Measurements from ENCODE around the gene USH2A.

The USH2A gene

GRCh38 chr1:216049741-216050430 is 373.4 kb downstream of the USH2A start:
- H3K27me3 ChIP-seq (ENCODE audit: insufficient read depth, low read length, poor library complexity, severe bottlenecking), result no peaks in the 10 kb centered on the region
- H2AFZ ChIP-seq (ENCODE audit: low read length), result no peak overlapping the region

GRCh38 chr1:216047811-216048572 is 375.3 kb downstream of the USH2A start:
- Histone ChIP-seq H3K36me3 (ENCODE audit: insufficient read depth, low read length) (no peaks in the 10 kb centered on the region), H3K4me1 (ENCODE audit: insufficient read depth, low read length, poor library complexity, severe bottlenecking) (no peaks in the 10 kb centered on the region), H3K79me2 (ENCODE audit: insufficient read depth, low read length) (no peaks in the 10 kb centered on the region), H3K4me3 (ENCODE audit: low read length, poor library complexity, severe bottlenecking) (no peak overlapping the region), H3K9me2 (replicated peaks; ENCODE audit: low read depth, low read length) (no peaks in the 10 kb centered on the region), H3K4me2 (ENCODE audit: low read depth, low read length, poor library complexity, severe bottlenecking) (no peak overlapping the region), H4K20me1 (ENCODE audit: insufficient read depth, low read length, poor library complexity, severe bottlenecking) (no peaks in the 10 kb centered on the region), H3K27me3 (ENCODE audit: insufficient read depth, low read length, poor library complexity, severe bottlenecking) (no peaks in the 10 kb centered on the region), H3K9ac (ENCODE audit: low read depth, low read length, poor library complexity, severe bottlenecking) (no peak overlapping the region), H3K9me3 (ENCODE audit: insufficient read depth, low read depth, low read length) (no peaks in the 10 kb centered on the region), H3F3A (ENCODE audit: low read depth) (no peaks in the 10 kb centered on the region), H2AFZ (ENCODE audit: low read length) (no peak overlapping the region)
- TF ChIP-seq EZH2phosphoT487 (IDR thresholded peaks at IDR 0.05; ENCODE audit: borderline replicate concordance), result no peak
- no peak for TF ChIP-seq CTCF (conservative IDR thresholded peaks at IDR 0.05; ENCODE audit: low read length)

More at GRCh38 chr1:216049741-216050430, 373.4 kb downstream of the USH2A start:
- H3K4me3 ChIP-seq (ENCODE audit: low read length, poor library complexity, severe bottlenecking), result no peak overlapping the region
- H3K9me2 ChIP-seq (replicated peaks; ENCODE audit: low read depth, low read length), result no peaks in the 10 kb centered on the region
- no peaks in the 10 kb centered on the region for H3K4me1 ChIP-seq (ENCODE audit: insufficient read depth, low read length, poor library complexity, severe bottlenecking)
- no peaks in the 10 kb centered on the region for H3K9me3 ChIP-seq (ENCODE audit: insufficient read depth, low read depth, low read length)
- H3K79me2 ChIP-seq (ENCODE audit: insufficient read depth, low read length), result no peaks in the 10 kb centered on the region
- no peaks in the 10 kb centered on the region for H3F3A ChIP-seq (ENCODE audit: low read depth)
- H3K9ac ChIP-seq (ENCODE audit: low read depth, low read length, poor library complexity, severe bottlenecking), result no peak overlapping the region
- H4K20me1 ChIP-seq (ENCODE audit: insufficient read depth, low read length, poor library complexity, severe bottlenecking), result no peaks in the 10 kb centered on the region
- no peak overlapping the region for H3K4me2 ChIP-seq (ENCODE audit: low read depth, low read length, poor library complexity, severe bottlenecking)
- TF ChIP-seq EZH2phosphoT487 (IDR thresholded peaks at IDR 0.05; ENCODE audit: borderline replicate concordance) (no peak), CTCF (conservative IDR thresholded peaks at IDR 0.05; ENCODE audit: low read length) (no peak)
- H3K36me3 ChIP-seq (ENCODE audit: insufficient read depth, low read length), result no peaks in the 10 kb centered on the region

GRCh38 chr1:216046336-216046735 is 376.9 kb downstream of the USH2A start:
- Histone ChIP-seq H3K4me3 (ENCODE audit: low read length, poor library complexity, severe bottlenecking) (no peak overlapping the region), H3K27me3 (ENCODE audit: insufficient read depth, low read length, poor library complexity, severe bottlenecking) (no peaks in the 10 kb centered on the region), H3K9me3 (ENCODE audit: insufficient read depth, low read depth, low read length) (no peaks in the 10 kb centered on the region), H3F3A (ENCODE audit: low read depth) (no peaks in the 10 kb centered on the region), H4K20me1 (ENCODE audit: insufficient read depth, low read length, poor library complexity, severe bottlenecking) (no peaks in the 10 kb centered on the region), H3K36me3 (ENCODE audit: insufficient read depth, low read length) (no peaks in the 10 kb centered on the region), H2AFZ (ENCODE audit: low read length) (no peak overlapping the region), H3K9me2 (replicated peaks; ENCODE audit: low read depth, low read length) (no peaks in the 10 kb centered on the region), H3K4me2 (ENCODE audit: low read depth, low read length, poor library complexity, severe bottlenecking) (no peak overlapping the region), H3K4me1 (ENCODE audit: insufficient read depth, low read length, poor library complexity, severe bottlenecking) (no peaks in the 10 kb centered on the region), H3K9ac (ENCODE audit: low read depth, low read length, poor library complexity, severe bottlenecking) (no peak overlapping the region), H3K79me2 (ENCODE audit: insufficient read depth, low read length) (no peaks in the 10 kb centered on the region)
- TF ChIP-seq CTCF (conservative IDR thresholded peaks at IDR 0.05; ENCODE audit: low read length) (no peak), EZH2phosphoT487 (IDR thresholded peaks at IDR 0.05; ENCODE audit: borderline replicate concordance) (no peak)
